Measurements from ENCODE around the gene CES4A.
"Not testable (repeated sequence)": the region's sequence is repeated elsewhere in the genome, so short reads cannot be mapped to it uniquely, and the experiment has no call there.

CES4A gene

GRCh38 chr16:67030221-67030962, 42.0 kb downstream of the CES4A start:
- H3K36me3 ChIP-seq (ENCODE audit: insufficient read depth, low read length), result 0 out of 2 replicates have a peak, but pooled peaks cover 4% of the 10 kb centered on the region
- peak overlapping the region; percentile 91 for H3K4me3 ChIP-seq (ENCODE audit: low read depth, low read length)
- H3K4me1 ChIP-seq (ENCODE audit: control insufficient read depth, insufficient read depth, low read length, unreplicated experiment), result peaks cover 30% of the 10 kb centered on the region
- H3K27ac ChIP-seq (ENCODE audit: low read depth, low read length), result peak overlapping the region; percentile 89
- peaks cover 61% of the 10 kb centered on the region for H3K79me2 ChIP-seq (ENCODE audit: control insufficient read depth, insufficient read depth, low read length, unreplicated experiment)
- H3K27me3 ChIP-seq (ENCODE audit: insufficient read depth, low read length), result no peaks in the 10 kb centered on the region
- no peak overlapping the region for H2AFZ ChIP-seq (ENCODE audit: low read length, unreplicated experiment)

- H3K27me3 ChIP-seq (ENCODE audit: insufficient read depth, low read length), result no peaks in the 10 kb centered on the region
- peaks cover 31% of the 10 kb centered on the region for H3K4me1 ChIP-seq (ENCODE audit: control insufficient read depth, insufficient read depth, low read length, unreplicated experiment)
- no peak overlapping the region for H2AFZ ChIP-seq (ENCODE audit: low read length, unreplicated experiment)
- peak overlapping the region; percentile 14; the same call in 1 of the 2 replicates for H3K27ac ChIP-seq (ENCODE audit: low read depth, low read length)
- no peak overlapping the region for H3K4me3 ChIP-seq (ENCODE audit: low read depth, low read length)
- H3K36me3 ChIP-seq (ENCODE audit: insufficient read depth, low read length), result peaks cover 13% of the 10 kb centered on the region
- peaks cover 95% of the 10 kb centered on the region for H3K79me2 ChIP-seq (ENCODE audit: control insufficient read depth, insufficient read depth, low read length, unreplicated experiment)
Observed at GRCh38 chr16:67034487-67034886, 46.1 kb downstream of the CES4A start.

- H3K4me1 ChIP-seq (ENCODE audit: control insufficient read depth, insufficient read depth, low read length, unreplicated experiment), result peaks cover 33% of the 10 kb centered on the region
- H3K27ac ChIP-seq (ENCODE audit: low read depth, low read length), result no peak overlapping the region
- peaks cover 19% of the 10 kb centered on the region for H3K36me3 ChIP-seq (ENCODE audit: insufficient read depth, low read length)
- no peak overlapping the region for H2AFZ ChIP-seq (ENCODE audit: low read length, unreplicated experiment)
- no peak overlapping the region for H3K4me3 ChIP-seq (ENCODE audit: low read depth, low read length)
- H3K79me2 ChIP-seq (ENCODE audit: control insufficient read depth, insufficient read depth, low read length, unreplicated experiment), result peaks cover 95% of the 10 kb centered on the region
- no peaks in the 10 kb centered on the region for H3K27me3 ChIP-seq (ENCODE audit: insufficient read depth, low read length)
Observed at GRCh38 chr16:67035364-67035763, 47.0 kb downstream of the CES4A start.

- peaks cover 95% of the 10 kb centered on the region for H3K79me2 ChIP-seq (ENCODE audit: control insufficient read depth, insufficient read depth, low read length, unreplicated experiment)
- H2AFZ ChIP-seq (ENCODE audit: low read length, unreplicated experiment), result no peak overlapping the region
- no peak overlapping the region for H3K4me3 ChIP-seq (ENCODE audit: low read depth, low read length)
- H3K4me1 ChIP-seq (ENCODE audit: control insufficient read depth, insufficient read depth, low read length, unreplicated experiment), result peaks cover 38% of the 10 kb centered on the region
- no peak overlapping the region for H3K27ac ChIP-seq (ENCODE audit: low read depth, low read length)
- H3K27me3 ChIP-seq (ENCODE audit: insufficient read depth, low read length), result no peaks in the 10 kb centered on the region
- peaks cover 24% of the 10 kb centered on the region for H3K36me3 ChIP-seq (ENCODE audit: insufficient read depth, low read length)
Observed at GRCh38 chr16:67036323-67036741, 47.9 kb downstream of the CES4A start.

GRCh38 chr16:67039260-67040020, 51.1 kb downstream of the CES4A start:
- H3K27me3 ChIP-seq (ENCODE audit: insufficient read depth, low read length), result no peaks in the 10 kb centered on the region
- H2AFZ ChIP-seq (ENCODE audit: low read length, unreplicated experiment), result no peak overlapping the region
- H3K4me1 ChIP-seq (ENCODE audit: control insufficient read depth, insufficient read depth, low read length, unreplicated experiment), result peaks cover 27% of the 10 kb centered on the region
- peaks cover 85% of the 10 kb centered on the region for H3K79me2 ChIP-seq (ENCODE audit: control insufficient read depth, insufficient read depth, low read length, unreplicated experiment)
- H3K27ac ChIP-seq (ENCODE audit: low read depth, low read length), result no peak overlapping the region
- H3K36me3 ChIP-seq (ENCODE audit: insufficient read depth, low read length), result peaks cover 20% of the 10 kb centered on the region
- H3K4me3 ChIP-seq (ENCODE audit: low read depth, low read length), result no peak overlapping the region

- peaks cover 20% of the 10 kb centered on the region for H3K36me3 ChIP-seq (ENCODE audit: insufficient read depth, low read length)
- no peak overlapping the region for H3K4me3 ChIP-seq (ENCODE audit: low read depth, low read length)
- peaks cover 20% of the 10 kb centered on the region for H3K4me1 ChIP-seq (ENCODE audit: control insufficient read depth, insufficient read depth, low read length, unreplicated experiment)
- H3K27ac ChIP-seq (ENCODE audit: low read depth, low read length), result no peak overlapping the region
- no peak overlapping the region for H2AFZ ChIP-seq (ENCODE audit: low read length, unreplicated experiment)
- no peaks in the 10 kb centered on the region for H3K27me3 ChIP-seq (ENCODE audit: insufficient read depth, low read length)
- H3K79me2 ChIP-seq (ENCODE audit: control insufficient read depth, insufficient read depth, low read length, unreplicated experiment), result peaks cover 81% of the 10 kb centered on the region
Observed at GRCh38 chr16:67040166-67040565, 51.8 kb downstream of the CES4A start.

- H3K4me3 ChIP-seq (ENCODE audit: low read depth, low read length), result no peak overlapping the region
Observed at GRCh38 chr16:67040906-67041305, 52.5 kb downstream of the CES4A start.

GRCh38 chr16:67041520-67041919, 53.1 kb downstream of the CES4A start:
- not testable (repeated sequence) for H3K27me3 ChIP-seq (ENCODE audit: insufficient read depth, low read length); H3K4me3 ChIP-seq (ENCODE audit: low read depth, low read length); H2AFZ ChIP-seq (ENCODE audit: low read length, unreplicated experiment); H3K27ac ChIP-seq (ENCODE audit: low read depth, low read length)
- peaks cover 21% of the 10 kb centered on the region for H3K36me3 ChIP-seq (ENCODE audit: insufficient read depth, low read length)
- H3K79me2 ChIP-seq (ENCODE audit: control insufficient read depth, insufficient read depth, low read length, unreplicated experiment), result peaks cover 72% of the 10 kb centered on the region
- H3K4me1 ChIP-seq (ENCODE audit: control insufficient read depth, insufficient read depth, low read length, unreplicated experiment), result peaks cover 13% of the 10 kb centered on the region

More at GRCh38 chr16:67040906-67041305, 52.5 kb downstream of the CES4A start:
- Histone ChIP-seq H3K36me3 (ENCODE audit: insufficient read depth, low read length) (peaks cover 20% of the 10 kb centered on the region), H3K27me3 (ENCODE audit: insufficient read depth, low read length) (no peaks in the 10 kb centered on the region), H3K4me1 (ENCODE audit: control insufficient read depth, insufficient read depth, low read length, unreplicated experiment) (peaks cover 15% of the 10 kb centered on the region), H2AFZ (ENCODE audit: low read length, unreplicated experiment) (no peak overlapping the region), H3K27ac (ENCODE audit: low read depth, low read length) (no peak overlapping the region), H3K79me2 (ENCODE audit: control insufficient read depth, insufficient read depth, low read length, unreplicated experiment) (peaks cover 74% of the 10 kb centered on the region)

GRCh38 chr16:67043420-67043819, 55.0 kb downstream of the CES4A start:
- Histone ChIP-seq H3K36me3 (ENCODE audit: insufficient read depth, low read length) (peaks cover 16% of the 10 kb centered on the region), H2AFZ (ENCODE audit: low read length, unreplicated experiment) (no peak overlapping the region), H3K79me2 (ENCODE audit: control insufficient read depth, insufficient read depth, low read length, unreplicated experiment) (peaks cover 70% of the 10 kb centered on the region), H3K27me3 (ENCODE audit: insufficient read depth, low read length) (no peaks in the 10 kb centered on the region), H3K4me3 (ENCODE audit: low read depth, low read length) (no peak overlapping the region), H3K4me1 (ENCODE audit: control insufficient read depth, insufficient read depth, low read length, unreplicated experiment) (peaks cover 11% of the 10 kb centered on the region), H3K27ac (ENCODE audit: low read depth, low read length) (no peak overlapping the region)

GRCh38 chr16:67050796-67051195, 62.4 kb downstream of the CES4A start:
- H2AFZ ChIP-seq (ENCODE audit: low read length, unreplicated experiment), result no peak overlapping the region
- H3K79me2 ChIP-seq (ENCODE audit: control insufficient read depth, insufficient read depth, low read length, unreplicated experiment), result peaks cover 58% of the 10 kb centered on the region
- no peak overlapping the region for H3K27ac ChIP-seq (ENCODE audit: low read depth, low read length)
- H3K4me1 ChIP-seq (ENCODE audit: control insufficient read depth, insufficient read depth, low read length, unreplicated experiment), result peaks cover 9% of the 10 kb centered on the region
- H3K36me3 ChIP-seq (ENCODE audit: insufficient read depth, low read length), result peaks cover 10% of the 10 kb centered on the region; the same call in 1 of the 2 replicates
- H3K4me3 ChIP-seq (ENCODE audit: low read depth, low read length), result no peak overlapping the region
- no peaks in the 10 kb centered on the region for H3K27me3 ChIP-seq (ENCODE audit: insufficient read depth, low read length)

Measured in ACC112 (cell line).